ENCODE results near the gene ZC3H12D.
"Not testable (repeated sequence)": the region's sequence is repeated elsewhere in the genome, so short reads cannot be mapped to it uniquely, and the experiment has no call there.

Gene ZC3H12D

DNA sequence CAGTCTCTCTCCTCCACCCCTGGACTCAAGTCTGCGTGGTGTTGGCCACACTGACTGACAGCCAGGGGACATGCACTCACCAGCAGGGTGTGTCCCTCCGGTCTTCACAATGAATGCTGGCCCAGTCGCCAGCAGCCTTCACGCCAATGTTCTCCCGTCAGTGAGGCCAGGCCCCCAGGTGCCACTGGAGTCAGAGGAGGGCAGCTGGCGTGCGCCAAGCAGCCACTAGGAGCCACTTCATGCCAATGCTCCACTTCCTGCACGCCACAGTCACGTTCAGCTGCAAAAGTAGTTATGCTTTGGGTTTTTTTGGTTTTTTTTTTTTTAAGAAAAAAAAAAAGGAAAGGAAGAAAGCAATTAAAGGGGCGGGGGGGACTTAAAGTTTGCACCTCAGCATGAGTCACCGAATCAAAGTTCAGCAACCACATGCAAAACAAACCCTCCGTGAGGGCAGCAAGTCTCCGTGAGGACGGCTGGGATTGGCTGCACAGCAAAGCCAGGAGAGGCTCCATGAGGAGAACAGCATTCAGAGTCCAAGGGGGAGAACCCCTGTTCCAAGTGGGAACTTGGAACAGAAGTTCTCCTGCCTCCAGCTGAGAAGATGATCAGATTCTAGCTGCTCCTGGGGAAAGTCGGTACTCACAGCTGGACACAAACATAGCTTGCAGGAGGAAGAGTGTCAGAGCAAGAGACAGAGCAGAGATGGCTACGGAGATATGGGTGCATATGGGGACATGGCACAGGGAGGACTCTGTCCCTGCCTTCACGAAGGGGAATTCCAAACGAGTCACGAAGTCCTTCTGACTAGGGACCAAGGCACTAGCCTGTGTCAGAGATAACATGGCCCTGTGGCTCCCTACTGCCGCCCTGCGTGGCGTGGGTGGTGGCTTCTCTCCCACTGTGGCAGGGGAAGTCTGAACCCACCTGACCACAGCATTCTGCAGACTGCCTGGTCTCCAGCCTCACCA is at the start of gene ZC3H12D:
ZC3H12D (minus strand) TSS at position 282 of the 968 bp plus-strand sequence. CDS start 10,471 bp downstream, outside the sequence.
- DNase-seq: no peak

DNA sequence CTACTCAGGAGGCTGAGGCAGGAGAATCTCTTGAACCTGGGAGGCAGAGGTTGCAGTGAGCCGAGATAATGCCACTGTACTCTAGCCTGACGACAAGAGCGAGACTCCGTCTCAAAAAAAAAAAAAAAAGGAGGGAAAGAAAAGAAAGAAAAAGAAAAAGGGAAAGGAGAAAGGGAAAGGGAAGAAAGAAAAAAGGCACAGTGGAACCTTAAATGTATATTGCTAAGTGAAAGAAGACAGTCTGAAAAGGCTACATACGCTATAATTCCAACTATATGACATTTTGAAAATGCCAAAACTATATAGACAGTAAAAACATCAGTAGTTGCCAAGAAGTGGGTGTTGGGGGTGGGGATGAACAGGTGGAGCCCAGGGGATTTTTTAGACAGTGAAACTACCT is 44.8 kb upstream of the ZC3H12D start:
- no peak for DNase-seq

DNA sequence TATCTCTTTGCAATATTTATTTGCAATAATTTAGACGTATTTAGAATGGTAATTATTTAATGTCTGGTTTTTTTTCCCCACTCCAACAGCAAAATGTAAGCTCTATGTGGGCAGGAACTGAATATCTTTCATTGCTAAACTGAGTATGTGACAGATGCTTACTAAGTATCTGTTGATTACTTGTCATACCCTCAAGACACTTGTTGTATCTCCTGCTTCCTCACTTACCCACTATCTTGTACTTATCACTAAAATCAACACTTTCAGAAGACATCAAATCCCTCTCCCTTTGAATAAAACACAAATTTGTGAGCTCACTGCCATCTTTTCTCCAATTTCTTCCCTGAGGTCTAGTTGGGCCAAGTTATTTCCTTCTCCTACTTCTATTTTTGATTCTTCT is 30.7 kb upstream of the ZC3H12D start:
- DNase-seq: no peak

DNA sequence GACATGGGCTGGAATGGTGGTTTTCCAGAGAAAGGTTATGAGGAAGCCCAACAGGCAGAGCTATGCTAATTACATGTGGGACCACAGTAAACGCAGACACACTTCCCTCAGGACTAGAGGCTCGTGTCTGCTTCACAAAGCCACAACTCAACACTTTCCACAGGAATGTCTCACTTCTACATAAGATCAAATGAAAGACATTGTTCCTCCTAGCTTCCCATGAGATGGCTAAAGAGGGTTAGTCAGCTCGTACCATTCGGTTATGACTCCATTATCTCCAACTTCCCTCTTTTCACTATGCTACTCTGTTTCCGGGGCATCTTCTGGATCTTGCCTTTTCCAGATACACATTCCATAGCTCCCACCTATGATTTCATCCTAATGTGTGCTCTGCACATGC is 29.1 kb upstream of the ZC3H12D start:
- no peak for DNase-seq

DNA sequence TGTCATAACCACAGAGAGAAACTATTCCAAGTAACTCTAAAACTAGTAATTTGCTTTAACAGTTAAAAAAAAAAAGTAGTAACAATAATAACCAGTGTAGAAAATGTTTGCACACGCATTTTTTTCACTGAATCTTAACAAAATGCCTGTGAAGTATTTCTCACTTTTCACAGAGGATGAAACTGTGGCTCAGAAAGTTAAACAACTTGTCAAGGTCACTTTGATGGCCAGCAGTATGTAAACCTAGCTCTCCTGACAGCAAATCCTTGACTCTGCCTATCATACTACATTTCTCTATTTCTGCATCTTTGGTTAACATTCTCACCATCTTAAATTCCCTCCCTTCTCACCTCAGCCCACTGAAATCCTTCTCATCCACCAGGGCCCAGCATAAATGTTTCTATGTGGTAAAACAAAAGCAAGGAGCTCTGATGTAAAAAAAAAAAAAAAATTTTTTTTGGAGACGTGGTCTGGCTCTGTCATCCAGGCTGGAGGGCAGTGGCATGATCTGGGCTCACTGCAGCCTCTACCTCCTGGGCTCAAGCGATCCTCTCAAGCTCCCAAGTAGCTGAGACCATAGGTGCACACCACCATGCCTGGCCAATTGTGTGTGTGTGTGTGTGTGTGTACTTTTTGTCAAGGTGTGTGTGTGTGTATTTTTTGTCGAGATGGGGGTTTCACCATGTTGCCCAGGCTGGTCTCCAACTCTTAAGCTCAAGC is 26.1 kb upstream of the ZC3H12D start:
- DNase-seq: no peak

DNA sequence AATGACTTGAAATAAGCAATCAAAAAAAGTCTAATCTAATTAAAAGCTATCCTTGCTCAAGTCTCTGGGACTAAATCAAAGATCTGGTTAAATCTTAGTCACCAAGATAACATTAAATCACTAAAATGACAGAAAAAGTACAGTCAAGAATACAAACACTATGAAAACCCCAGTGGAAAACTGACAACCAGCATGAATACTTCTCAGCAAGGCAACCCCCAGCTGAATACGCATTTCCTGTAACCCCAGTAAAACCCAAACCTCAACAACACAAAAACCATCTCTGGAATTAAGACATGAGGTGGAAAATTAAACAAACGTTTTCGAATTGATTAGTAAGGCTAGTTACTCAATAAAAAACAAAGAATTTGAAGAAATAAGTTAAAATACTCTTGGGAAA is 23.7 kb upstream of the ZC3H12D start:
- no peak for DNase-seq

DNA sequence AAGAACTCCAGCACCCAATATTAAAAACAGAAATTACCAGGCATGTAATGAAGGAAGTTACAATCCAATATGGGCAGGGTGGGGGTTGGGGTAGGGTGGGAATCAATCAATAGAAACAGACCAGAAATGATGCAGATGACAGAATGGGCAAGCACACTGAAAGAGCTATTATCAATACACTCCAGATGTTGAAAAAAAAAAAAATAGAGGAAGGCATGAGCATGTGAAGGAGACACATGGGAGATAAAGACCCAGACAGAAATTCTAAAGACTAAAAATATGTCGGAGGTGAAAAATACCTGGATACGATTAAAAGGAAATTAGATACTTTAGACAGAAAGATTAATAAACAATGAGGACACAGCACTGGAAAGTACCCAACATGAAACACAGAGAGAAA is 19.1 kb upstream of the ZC3H12D start:
- DNase-seq: no peak

DNA sequence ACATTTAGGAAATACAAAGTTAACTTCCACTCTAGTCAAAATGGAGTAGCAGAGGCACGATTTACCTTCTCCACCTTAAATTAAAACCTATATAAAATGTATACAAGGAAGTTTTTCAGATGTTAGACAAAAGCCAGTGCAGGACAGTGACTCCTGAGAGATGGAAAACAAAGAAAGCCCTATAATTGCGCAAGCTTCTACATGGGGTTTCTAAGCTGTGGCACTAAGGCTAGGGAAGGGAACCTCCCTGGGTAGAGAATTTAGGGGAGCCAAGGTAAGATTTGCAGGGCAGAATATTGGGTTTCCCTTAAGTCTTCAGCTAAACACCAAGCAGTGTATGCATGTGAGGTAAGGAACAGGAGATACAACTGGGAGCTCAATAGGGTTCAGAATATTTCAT is 18.5 kb upstream of the ZC3H12D start:
- no peak for DNase-seq

DNA sequence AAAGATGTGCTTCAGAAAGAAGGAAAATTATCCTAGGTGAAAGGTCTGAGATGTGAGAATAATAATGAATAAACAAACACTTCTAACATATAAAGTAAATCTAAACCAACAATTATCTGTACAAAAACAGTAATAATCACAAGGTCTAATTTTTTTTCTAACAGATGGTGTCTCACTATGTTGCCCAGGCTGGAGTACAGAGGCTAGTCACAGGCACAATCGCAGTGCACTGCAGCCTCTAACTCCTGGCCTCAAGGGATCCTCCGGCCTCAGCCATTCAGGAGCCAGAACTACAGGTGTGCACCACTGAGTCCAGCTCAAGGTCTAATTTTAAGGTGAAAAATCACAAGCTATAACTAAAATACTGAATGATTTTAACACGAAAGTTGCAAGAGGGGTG is 17.0 kb upstream of the ZC3H12D start:
- DNase-seq: no peak

DNA sequence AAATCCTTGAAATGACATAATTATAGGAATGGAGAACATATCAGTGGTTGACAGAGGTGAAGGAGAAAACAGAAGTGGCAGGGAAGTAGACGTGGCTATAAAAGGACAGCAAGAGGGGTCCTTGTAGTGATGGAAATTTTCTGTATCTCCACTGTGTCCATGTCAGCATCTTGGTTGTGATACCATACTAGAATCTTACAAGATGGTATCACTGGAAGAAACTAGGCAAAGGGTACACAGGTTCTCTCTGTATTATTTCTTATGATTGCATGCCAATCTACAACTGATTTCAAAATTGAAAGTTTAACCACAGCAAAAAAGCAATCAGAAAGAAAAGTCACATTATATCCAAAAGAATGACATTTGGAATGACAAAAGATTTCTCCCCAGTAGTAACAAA is 16.4 kb upstream of the ZC3H12D start:
- DNase-seq: no peak

DNA sequence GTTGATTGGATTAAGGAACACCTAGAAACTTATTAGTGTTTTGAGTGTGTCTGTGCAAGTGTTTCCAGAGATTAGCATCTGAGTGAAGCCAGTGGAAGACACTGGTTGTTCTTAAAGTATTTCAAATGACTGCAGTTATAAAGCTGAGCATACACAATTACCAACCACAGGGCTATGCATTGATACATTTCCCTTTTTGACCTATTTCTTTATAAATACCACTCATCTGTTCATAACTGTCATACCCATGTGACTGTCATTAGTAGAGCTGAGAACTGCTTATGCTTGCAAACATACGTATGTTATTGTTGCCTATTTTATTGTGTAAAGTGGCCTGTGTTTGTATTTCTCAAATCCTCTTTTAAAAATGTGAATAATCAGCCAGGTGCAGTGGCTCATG is 15.3 kb upstream of the ZC3H12D start:
- DNase-seq: no peak

DNA sequence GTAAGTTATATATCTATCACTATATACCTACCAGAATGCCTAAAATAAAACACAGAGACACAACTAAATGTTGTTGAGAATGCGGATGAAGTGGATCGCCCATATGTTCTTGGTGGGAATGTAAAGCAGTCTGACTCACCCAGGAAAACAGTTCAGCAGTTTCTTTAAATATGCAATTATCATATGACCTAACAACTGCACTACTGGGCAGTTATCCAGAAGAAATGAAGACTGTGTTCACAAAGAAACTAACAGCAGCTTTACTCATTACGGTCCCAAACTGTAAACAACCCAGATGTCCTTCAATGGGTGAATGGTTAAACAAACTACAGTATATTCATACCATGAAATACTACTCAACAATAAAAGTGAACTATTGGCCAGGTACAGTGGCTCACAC is 14.3 kb upstream of the ZC3H12D start:
- DNase-seq: no peak

DNA sequence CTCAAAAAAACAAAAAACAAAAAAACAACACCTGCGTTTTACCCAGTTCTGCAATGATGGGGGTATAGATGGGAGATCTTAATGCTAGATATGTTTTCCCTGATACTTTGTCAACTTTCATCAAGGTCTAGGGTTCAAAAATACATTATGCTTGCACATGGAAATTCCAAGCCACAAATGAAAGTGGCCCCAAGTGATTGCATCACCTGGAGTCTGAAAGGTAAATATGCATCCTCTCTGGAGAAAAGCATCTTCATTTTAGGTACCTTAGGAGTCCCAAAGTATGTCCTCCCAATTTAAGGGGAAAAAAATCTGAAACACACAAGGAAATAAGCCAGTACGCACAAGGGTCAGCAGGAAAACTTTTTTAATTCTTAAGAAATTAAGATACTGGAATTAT is 12.6 kb upstream of the ZC3H12D start:
- DNase-seq: no peak

DNA sequence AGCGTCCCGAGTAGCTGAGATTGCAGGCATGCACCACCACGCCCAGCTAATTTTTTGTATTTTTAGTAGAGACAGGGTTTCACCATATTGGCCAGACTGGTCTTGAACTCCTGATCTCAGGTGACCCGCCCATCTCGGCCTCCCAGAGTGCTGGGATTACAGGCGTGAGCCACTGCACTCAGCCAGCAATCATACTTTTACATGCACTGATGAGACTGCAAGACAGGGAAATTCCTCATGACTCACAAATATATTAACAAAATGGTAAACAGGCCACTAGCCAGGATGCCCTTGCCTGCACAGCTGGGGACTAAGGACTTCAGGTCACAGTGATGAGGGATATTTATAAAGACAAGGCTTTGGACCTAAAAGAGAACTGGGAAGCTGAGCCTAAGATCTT is 11.8 kb upstream of the ZC3H12D start:
- DNase-seq: not testable (repeated sequence)

DNA sequence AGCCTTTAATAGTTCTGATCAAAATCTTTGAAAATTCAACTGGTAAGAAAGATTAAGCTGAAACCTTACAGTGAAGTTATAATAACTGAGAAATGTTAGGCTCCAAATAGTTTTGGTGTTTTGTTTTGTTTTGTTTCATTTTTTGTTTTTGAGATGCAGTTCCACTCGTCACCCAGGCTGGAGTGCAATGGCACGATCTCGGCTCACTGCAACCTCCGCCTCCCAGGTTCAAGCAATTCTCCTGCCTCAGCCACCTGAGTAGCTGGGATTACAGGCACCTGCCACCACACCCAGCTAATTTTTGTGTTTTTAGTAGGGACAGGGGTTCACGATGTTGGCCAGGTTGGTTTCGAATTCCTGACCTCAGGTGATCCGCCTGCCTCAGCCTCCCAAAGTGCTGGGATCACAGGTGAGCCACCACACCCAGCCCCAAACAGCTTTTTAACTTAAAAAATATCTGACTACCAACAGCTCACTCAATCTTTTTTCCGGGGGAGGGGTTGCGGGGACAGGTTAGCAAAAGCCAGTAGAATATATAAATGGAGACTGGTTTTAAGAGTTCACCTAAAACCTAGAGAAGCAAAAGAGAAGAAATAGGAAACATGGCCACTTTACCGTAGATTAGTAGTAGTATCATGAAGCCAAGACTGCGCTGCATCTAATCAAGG is 10.7 kb upstream of the ZC3H12D start:
- DNase-seq: not testable (repeated sequence)

DNA sequence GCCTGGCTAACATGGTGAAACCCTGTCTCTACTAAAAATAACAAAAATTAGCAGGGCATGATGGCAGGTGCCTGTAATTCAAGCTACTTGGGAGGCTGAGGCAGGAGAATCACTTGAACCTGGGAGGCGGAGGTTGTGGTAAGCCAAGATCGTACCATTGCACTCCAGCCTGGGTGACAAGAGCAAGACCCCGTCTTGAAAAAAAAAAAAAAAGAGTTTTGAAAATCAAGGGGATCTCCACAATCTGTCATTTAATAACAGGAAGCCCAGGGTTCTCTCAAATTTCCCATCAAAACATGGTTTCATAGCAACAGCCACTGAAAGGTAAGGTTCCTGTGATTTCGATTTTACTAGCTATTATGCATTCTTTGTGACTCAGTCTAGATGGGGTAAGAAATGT is 10.0 kb upstream of the ZC3H12D start:
- not testable (repeated sequence) for DNase-seq

DNA sequence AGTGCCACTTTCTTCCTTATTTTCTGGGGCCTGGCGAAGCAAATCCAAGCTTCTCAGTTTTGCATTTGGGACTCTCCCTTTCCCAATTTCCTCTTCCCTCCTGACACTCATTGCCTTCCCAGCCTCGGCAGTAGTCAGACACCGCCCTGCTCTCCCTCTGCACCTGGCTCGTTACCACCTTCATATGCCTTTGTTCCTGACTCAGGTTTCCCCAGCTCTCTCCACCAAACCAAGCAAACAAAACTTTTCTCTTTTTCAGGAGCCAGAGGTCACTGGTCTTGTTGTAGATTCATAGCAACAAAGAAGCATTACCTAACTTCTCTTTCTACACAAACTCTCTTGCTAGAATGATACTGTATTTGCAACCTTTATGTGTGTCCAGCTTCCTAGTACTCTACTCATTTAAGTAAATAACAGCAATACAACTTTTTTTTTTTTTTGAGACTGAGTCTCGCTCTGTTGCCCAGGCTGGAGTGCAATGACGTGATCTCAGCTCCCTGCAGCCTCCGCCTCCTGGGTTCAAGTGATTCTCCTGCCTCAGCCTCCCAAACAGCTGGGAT is 9.0 kb upstream of the ZC3H12D start:
- DNase-seq: no peak

DNA sequence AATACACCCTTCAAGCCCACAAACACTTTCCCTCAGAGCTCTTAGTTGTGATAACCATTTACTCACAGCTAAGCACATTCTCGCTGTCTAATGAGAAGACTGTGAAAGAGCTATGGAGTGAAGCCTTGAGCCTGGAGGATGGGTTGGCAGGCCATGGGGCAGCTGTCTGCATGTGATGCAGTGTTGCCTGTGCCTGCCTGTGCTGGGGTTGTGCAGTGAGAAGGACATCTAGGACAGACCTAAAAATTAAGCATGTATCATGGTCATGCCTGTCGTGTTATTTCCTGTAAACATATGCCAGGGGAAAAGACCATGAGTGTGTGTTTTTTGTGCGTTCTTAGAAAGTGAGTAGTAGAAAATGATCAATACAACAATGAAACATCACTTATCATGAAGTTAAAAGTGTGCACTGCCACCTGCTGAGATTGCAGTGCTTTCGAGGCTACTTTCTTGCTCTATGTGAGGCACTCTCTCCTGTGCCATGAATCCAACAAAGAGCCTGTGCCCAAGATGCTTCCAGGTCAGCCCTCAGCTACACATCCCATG is 8.1 kb upstream of the ZC3H12D start:
- no peak for DNase-seq

DNA sequence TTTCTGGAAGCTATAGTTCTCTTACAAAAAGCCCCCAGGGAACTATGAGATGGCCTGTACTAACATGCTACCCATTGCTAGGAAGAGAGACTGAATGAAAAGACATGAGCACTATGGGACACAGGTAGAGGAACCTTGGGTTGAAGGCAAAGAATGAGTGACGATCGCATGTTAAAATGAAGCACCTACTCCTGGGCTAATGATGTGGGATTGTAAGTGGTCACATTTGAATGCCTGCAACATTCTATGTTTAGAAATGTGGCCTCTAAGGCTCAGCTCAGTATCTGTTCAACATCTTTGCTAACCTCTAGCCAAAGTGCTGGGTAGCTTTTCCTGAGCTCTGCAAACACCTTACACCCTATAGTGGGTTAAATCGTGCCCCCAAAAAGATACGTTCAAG is 5.2 kb upstream of the ZC3H12D start:
- no peak for DNase-seq

DNA sequence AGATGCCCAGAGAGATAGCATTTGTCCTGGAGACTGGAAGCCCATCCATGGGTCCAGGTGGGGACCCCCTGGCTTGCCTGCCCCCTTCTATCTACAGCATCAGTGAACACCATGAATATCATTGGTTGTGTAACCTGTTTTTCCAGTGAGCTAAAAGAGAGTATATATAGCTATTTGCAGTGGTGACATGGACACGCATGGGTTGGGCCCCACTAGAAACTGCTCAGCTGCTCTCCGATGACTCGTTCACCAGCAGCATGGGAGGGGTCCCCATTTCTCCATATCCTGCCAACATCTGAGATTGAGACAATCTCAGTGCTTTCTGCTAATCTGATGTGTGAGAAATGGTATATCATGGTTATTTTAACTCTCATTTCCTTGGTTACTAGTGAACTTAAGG is 4.0 kb upstream of the ZC3H12D start:
- DNase-seq: no peak

DNA sequence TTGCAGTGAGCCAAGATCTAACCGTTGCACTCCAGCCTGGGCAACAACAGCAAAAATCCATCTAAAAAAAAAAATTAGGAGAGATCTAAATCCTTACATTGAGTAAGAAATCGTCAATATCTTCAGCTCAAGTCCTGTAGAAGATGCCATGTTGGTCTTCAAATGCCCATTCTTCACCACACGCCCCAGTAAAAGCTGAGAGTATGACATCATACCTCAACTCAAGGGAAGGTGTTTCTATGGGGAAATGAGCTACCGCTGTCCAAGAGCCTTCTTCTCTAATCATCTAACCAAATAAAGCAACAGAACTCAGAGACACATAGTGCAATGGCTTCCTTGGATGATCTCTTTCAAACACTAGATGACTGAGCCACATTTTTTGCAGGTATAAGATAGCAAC is 2.5 kb upstream of the ZC3H12D start:
- DNase-seq: no peak

DNA sequence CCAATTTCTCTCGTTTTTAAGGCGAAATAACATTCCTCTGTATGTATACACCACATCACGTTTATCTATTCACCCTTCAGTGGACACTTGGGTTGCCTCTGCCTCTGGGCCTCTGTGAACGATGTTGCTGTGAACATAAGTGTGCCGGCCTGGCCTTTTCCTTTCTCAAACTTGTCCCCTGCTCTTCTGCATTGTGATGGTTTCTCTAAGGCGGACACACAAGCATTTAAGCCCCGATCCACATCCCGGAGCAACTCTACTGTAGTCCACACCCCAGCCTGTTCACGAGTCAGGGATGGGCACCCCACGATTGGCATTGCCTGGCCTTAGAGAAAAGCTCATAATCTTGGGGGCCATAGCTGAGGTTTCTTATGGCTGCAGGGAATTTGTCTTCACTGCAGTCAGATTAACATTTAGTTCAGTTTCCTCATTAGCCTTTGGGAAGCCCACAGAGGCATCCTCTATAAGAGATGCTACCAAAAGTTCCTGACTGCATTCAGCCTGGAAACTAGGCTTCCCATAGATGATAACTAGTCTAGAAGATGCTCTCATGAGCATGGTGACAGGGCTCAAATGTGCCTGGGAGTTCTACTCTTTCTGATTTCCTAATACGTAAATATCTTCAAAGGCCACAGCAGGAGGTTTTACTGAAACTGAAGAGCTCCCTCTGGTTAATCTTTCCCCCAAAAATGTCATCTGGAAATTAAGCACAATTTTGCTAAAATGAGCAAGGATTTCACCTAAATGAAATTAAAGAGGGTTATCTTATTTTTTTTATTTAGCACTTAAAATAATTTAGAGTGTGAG is 762 bp downstream of the ZC3H12D start:
- DNase-seq: no peak
